ENCODE measurements around the gene BLM.
A peak's percentile ranks its signal among the peaks of the same experiment; 100 is the strongest.

Gene BLM

DNA sequence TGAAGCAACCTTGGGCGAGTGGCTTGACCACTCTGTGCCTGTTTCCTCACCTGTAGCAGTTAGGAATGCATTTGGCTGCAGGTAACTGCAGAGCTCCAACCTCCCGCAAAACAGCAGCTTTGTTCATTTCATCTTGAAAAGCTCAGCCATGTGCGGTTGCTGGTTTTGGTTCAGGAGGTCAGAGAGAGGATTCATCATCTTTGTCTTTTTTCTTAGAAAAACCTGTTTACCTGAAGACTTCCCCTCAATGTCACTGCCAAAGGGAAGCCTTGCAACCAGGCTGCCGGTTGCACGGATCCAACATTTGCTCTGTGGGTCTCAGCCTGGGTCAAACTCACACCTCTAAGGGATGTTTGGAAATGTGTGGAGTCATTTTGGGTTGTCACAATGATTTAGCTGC, 134.8 kb downstream of the BLM start:
- Histone ChIP-seq H3K23ac (ENCODE audit: low read length in 2 of 2) (no peak overlapping the region), H3K4me2 (ENCODE audit: low read length, poor library complexity, severe bottlenecking) (no peak overlapping the region), H3K14ac (ENCODE audit: low read length in 2 of 2) (no peak overlapping the region), H3K9ac (ENCODE audit: low read length) (no peak overlapping the region), H3K79me1 (replicated peaks; ENCODE audit: low read length, poor library complexity, severe bottlenecking) (no peaks in the 10 kb centered on the region), H3K4ac (ENCODE audit: low read depth in 1 of 2, low read length in 2 of 2) (no peak overlapping the region), H2BK15ac (ENCODE audit: low read depth, poor library complexity, severe bottlenecking) (no peak overlapping the region), H3K4me1 (ENCODE audit: control insufficient read depth, insufficient read depth, low read depth, low read length) (peaks cover 11% of the 10 kb centered on the region), H3K9me3 (ENCODE audit: control insufficient read depth, low read length) (no peaks in the 10 kb centered on the region), H2AFZ (ENCODE audit: low read depth, low read length) (no peak overlapping the region), H2BK12ac (ENCODE audit: low read length in 2 of 2) (no peak overlapping the region), H4K91ac (ENCODE audit: low read length) (no peak overlapping the region), H3K36me3 (ENCODE audit: control insufficient read depth in 1 of 2, insufficient read depth in 2 of 2, low read depth in 1 of 2, low read length in 2 of 2) (no peaks in the 10 kb centered on the region), H3K27ac (ENCODE audit: low read length, poor library complexity, severe bottlenecking) (no peak overlapping the region), H2AK5ac (ENCODE audit: low read length, severe bottlenecking) (no peak overlapping the region), H4K8ac (ENCODE audit: low read length) (no peak overlapping the region), H3K27me3 (ENCODE audit: control insufficient read depth in 1 of 2, insufficient read depth in 1 of 2, low read length in 2 of 2) (no peaks in the 10 kb centered on the region), H2BK5ac (ENCODE audit: low read depth, low read length, poor library complexity, severe bottlenecking) (no peak overlapping the region), H2BK120ac (ENCODE audit: low read depth, low read length) (no peak overlapping the region), H3K4me3 (ENCODE audit: insufficient read depth in 1 of 2, low read depth in 1 of 2, low read length in 2 of 2) (no peak overlapping the region), H3K18ac (ENCODE audit: low read depth in 1 of 2, low read length in 2 of 2) (no peak overlapping the region)
- DNase-seq, result no peak
- 95% methylated on average over 5 of the region's 5 CpGs for WGBS

DNA sequence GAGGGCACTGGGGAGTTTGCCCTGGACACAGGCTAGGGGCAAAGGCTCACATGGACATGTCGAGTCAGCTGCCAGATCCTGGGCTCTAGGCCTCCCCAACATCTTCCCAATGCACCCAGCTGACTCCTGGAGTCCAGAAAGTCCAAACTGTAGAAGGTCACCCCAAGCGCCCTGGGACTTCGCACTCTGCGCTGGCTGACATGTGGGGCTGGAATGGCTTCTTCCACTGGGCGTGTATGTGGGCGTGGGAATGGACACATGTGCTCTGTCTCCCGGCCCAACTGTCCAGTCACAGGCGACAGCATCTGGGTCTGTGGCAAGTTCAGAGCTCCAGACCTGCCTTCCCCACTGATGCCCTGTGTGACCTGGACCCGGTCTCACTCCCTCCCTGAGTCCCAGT, 138.0 kb downstream of the BLM start:
- Histone ChIP-seq H3K4me1 (ENCODE audit: control insufficient read depth, insufficient read depth, low read depth, low read length) (peaks cover 16% of the 10 kb centered on the region), H3K9me3 (ENCODE audit: control insufficient read depth, low read length) (no peaks in the 10 kb centered on the region), H3K18ac (ENCODE audit: low read depth in 1 of 2, low read length in 2 of 2) (peak overlapping the region in 1 of 2 experiments; percentile 54), H3K27ac (ENCODE audit: low read length, poor library complexity, severe bottlenecking) (no peak overlapping the region), H3K4me2 (ENCODE audit: low read length, poor library complexity, severe bottlenecking) (no peak overlapping the region), H2AFZ (ENCODE audit: low read depth, low read length) (no peak overlapping the region), H3K79me1 (replicated peaks; ENCODE audit: low read length, poor library complexity, severe bottlenecking) (no peaks in the 10 kb centered on the region), H2BK5ac (ENCODE audit: low read depth, low read length, poor library complexity, severe bottlenecking) (no peak overlapping the region), H2BK15ac (ENCODE audit: low read depth, poor library complexity, severe bottlenecking) (no peak overlapping the region), H2AK5ac (ENCODE audit: low read length, severe bottlenecking) (no peak overlapping the region), H3K23ac (ENCODE audit: low read length in 2 of 2) (no peak overlapping the region), H3K9ac (ENCODE audit: low read length) (no peak overlapping the region), H3K4ac (ENCODE audit: low read depth in 1 of 2, low read length in 2 of 2) (no peak overlapping the region), H4K91ac (ENCODE audit: low read length) (no peak overlapping the region), H3K27me3 (ENCODE audit: control insufficient read depth in 1 of 2, insufficient read depth in 1 of 2, low read length in 2 of 2) (no peaks in the 10 kb centered on the region), H3K4me3 (ENCODE audit: insufficient read depth in 1 of 2, low read depth in 1 of 2, low read length in 2 of 2) (no peak overlapping the region), H3K14ac (ENCODE audit: low read length in 2 of 2) (no peak overlapping the region), H2BK12ac (ENCODE audit: low read length in 2 of 2) (peak overlapping the region in 1 of 2 experiments; percentile 6), H4K8ac (ENCODE audit: low read length) (peak overlapping the region; percentile 69), H3K36me3 (ENCODE audit: control insufficient read depth in 1 of 2, insufficient read depth in 2 of 2, low read depth in 1 of 2, low read length in 2 of 2) (no peaks in the 10 kb centered on the region), H2BK120ac (ENCODE audit: low read depth, low read length) (no peak overlapping the region)
- DNase-seq, result no peak
- WGBS, result 88% methylated on average over 9 of the region's 9 CpGs

DNA sequence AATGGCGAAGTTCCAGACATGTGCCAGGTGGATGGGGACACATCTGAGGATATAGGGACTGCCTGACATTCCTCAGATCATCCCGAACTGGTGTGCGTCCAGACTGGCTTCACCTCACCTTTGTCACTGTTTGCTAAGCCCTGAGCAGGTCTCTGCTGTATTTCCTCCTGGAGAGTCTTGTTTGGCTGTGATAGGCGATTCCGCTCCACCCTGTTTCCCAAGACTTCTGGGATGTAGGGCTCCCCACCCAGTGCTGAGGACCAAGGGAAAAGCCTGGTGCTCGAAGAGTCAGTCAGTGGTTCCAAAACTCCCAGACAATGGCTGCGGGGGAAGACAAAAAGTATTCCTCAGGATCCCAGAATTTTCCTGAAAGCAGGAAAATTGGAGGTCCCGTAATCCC, 140.2 kb downstream of the BLM start:
- H3K36me3 ChIP-seq (ENCODE audit: control insufficient read depth in 1 of 2, insufficient read depth in 2 of 2, low read depth in 1 of 2, low read length in 2 of 2), result no peaks in the 10 kb centered on the region

DNA sequence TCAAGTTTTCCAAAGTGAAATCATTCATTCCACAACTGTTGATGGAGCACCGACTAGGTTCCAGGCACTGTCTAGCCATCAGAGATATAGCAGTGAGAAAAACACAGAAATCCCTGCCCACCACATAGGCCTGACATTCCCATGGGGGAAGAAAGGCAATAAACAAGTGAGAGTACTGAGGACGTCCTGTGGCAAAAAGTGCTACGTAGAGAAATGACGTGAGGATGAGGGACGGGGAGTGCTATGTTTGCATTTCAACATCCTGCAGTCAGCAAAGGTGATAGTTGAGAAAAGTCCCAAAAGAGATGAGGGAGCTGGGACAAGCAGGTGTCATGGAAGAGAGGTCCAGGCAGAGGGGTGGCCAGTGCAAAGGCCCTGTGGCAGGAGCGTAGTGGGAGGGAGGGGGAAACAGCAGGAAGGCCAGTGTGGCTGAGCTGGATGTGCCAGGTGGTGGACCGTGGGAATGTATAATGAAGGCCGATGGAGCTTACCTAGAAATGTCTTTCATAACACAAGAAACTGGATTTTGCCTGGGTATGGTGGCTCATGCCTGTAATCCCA, 140.8 kb downstream of the BLM start:
- Histone ChIP-seq H3K27ac (ENCODE audit: low read length, poor library complexity, severe bottlenecking) (no peak overlapping the region), H3K27me3 (ENCODE audit: control insufficient read depth in 1 of 2, insufficient read depth in 1 of 2, low read length in 2 of 2) (no peaks in the 10 kb centered on the region), H2AFZ (ENCODE audit: low read depth, low read length) (no peak overlapping the region), H3K14ac (ENCODE audit: low read length in 2 of 2) (no peak overlapping the region), H2BK120ac (ENCODE audit: low read depth, low read length) (no peak overlapping the region), H3K4ac (ENCODE audit: low read depth in 1 of 2, low read length in 2 of 2) (no peak overlapping the region), H3K36me3 (ENCODE audit: control insufficient read depth in 1 of 2, insufficient read depth in 2 of 2, low read depth in 1 of 2, low read length in 2 of 2) (no peaks in the 10 kb centered on the region), H3K4me1 (ENCODE audit: control insufficient read depth, insufficient read depth, low read depth, low read length) (peaks cover 6% of the 10 kb centered on the region), H3K9me3 (ENCODE audit: control insufficient read depth, low read length) (no peaks in the 10 kb centered on the region), H3K4me2 (ENCODE audit: low read length, poor library complexity, severe bottlenecking) (no peak overlapping the region), H2BK15ac (ENCODE audit: low read depth, poor library complexity, severe bottlenecking) (peak overlapping the region; percentile 44), H4K91ac (ENCODE audit: low read length) (no peak overlapping the region), H2AK5ac (ENCODE audit: low read length, severe bottlenecking) (no peak overlapping the region), H2BK12ac (ENCODE audit: low read length in 2 of 2) (no peak overlapping the region), H3K9ac (ENCODE audit: low read length) (no peak overlapping the region), H4K8ac (ENCODE audit: low read length) (no peak overlapping the region), H3K23ac (ENCODE audit: low read length in 2 of 2) (no peak overlapping the region), H3K18ac (ENCODE audit: low read depth in 1 of 2, low read length in 2 of 2) (no peak overlapping the region), H2BK5ac (ENCODE audit: low read depth, low read length, poor library complexity, severe bottlenecking) (no peak overlapping the region), H3K4me3 (ENCODE audit: insufficient read depth in 1 of 2, low read depth in 1 of 2, low read length in 2 of 2) (no peak overlapping the region), H3K79me1 (replicated peaks; ENCODE audit: low read length, poor library complexity, severe bottlenecking) (no peaks in the 10 kb centered on the region)
- DNase-seq, result no peak
- 86% methylated on average over 7 of the region's 8 CpGs for WGBS

More for the DNA sequence above, 140.2 kb downstream of the BLM start:
- Histone ChIP-seq H3K14ac (ENCODE audit: low read length in 2 of 2) (no peak overlapping the region), H3K4ac (ENCODE audit: low read depth in 1 of 2, low read length in 2 of 2) (peak overlapping the region in 1 of 2 experiments; percentile 24), H3K4me1 (ENCODE audit: control insufficient read depth, insufficient read depth, low read depth, low read length) (peaks cover 12% of the 10 kb centered on the region), H3K4me2 (ENCODE audit: low read length, poor library complexity, severe bottlenecking) (no peak overlapping the region), H2BK12ac (ENCODE audit: low read length in 2 of 2) (no peak overlapping the region), H2AK5ac (ENCODE audit: low read length, severe bottlenecking) (no peak overlapping the region), H4K91ac (ENCODE audit: low read length) (no peak overlapping the region), H3K79me1 (replicated peaks; ENCODE audit: low read length, poor library complexity, severe bottlenecking) (no peaks in the 10 kb centered on the region), H3K18ac (ENCODE audit: low read depth in 1 of 2, low read length in 2 of 2) (no peak overlapping the region), H3K27me3 (ENCODE audit: control insufficient read depth in 1 of 2, insufficient read depth in 1 of 2, low read length in 2 of 2) (no peaks in the 10 kb centered on the region), H2BK120ac (ENCODE audit: low read depth, low read length) (no peak overlapping the region), H3K9ac (ENCODE audit: low read length) (no peak overlapping the region), H3K4me3 (ENCODE audit: insufficient read depth in 1 of 2, low read depth in 1 of 2, low read length in 2 of 2) (no peak overlapping the region), H2BK15ac (ENCODE audit: low read depth, poor library complexity, severe bottlenecking) (no peak overlapping the region), H3K9me3 (ENCODE audit: control insufficient read depth, low read length) (no peaks in the 10 kb centered on the region), H3K27ac (ENCODE audit: low read length, poor library complexity, severe bottlenecking) (no peak overlapping the region), H3K23ac (ENCODE audit: low read length in 2 of 2) (no peak overlapping the region), H2AFZ (ENCODE audit: low read depth, low read length) (no peak overlapping the region), H4K8ac (ENCODE audit: low read length) (no peak overlapping the region), H2BK5ac (ENCODE audit: low read depth, low read length, poor library complexity, severe bottlenecking) (no peak overlapping the region)
- WGBS, result 98% methylated on average over 8 of the region's 8 CpGs
- no peak for DNase-seq

Data from mesenchymal stem cell (in vitro differentiated cells and primary cell).